ENCODE data around the gene OR2Z1. TPM values are rescaled to one million over a fixed set of nuclear protein-coding genes. Genes with fewer than 3 reads are reported as not detected.

The OR2Z1 gene
- total RNA-seq, 4 donors from 2014 or later: not detected

- Histone ChIP-seq H3K36me3 (no peaks in the 10 kb centered on the region), H3K27ac (no peak overlapping the region), H3K27me3 (peaks cover 95% of the 10 kb centered on the region), H3K4me1 (no peaks in the 10 kb centered on the region), H3K9me3 (no peaks in the 10 kb centered on the region), H3K4me3 (no peak overlapping the region)
- ATAC-seq: no peak
- TF ChIP-seq CTCF (IDR thresholded peaks at IDR 0.05) (no peak), EP300 (IDR thresholded peaks at IDR 0.05) (no peak), POLR2A (IDR thresholded peaks at IDR 0.05) (no peak), POLR2AphosphoS5 (IDR thresholded peaks at IDR 0.05) (no peak)
- WGBS, 2 donors (ENCODE audit: low coverage in 1 of 2): 60% methylated on average over 1 of the region's 1 CpG
Observed at GRCh38 chr19:8696993-8697392, 24.4 kb upstream of the OR2Z1 start.

DNA sequence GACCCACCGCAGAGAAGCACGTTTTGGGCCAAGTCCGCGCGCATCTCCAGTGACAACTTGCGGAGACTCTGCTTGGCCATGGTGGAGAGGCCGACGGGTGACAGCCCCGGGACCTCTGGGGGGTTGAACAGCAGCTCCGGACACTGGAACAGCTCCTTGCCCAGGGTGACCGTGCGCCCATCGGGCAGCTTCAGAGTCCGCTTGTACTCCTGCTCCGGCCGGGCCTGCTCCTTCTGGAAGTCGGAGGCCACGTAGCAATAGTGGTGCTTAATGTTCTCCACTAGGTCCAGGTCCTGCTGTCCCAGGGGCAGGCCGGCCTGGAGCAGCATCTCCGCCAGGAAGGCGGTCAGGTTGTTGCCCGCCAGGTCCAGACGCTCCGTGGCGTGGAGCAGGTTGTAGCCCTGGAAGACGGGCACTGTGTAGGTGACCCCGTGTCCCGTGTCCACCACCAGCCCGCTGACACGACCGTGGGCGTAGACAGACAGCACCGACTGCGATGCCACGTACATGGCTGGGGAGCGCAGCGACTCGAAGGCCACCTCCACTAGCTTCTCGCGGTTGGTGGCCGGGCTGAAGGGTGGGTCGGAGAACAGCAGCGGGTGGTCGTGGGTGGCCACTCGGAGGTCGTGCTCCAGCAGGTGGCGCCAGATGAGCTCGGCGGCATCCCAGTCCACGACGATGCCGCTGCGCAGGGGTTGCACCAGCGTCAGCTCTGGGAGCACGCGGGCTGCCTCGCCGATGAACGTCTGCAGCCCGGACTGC, 23.6 kb upstream of the OR2Z1 start:
- Histone ChIP-seq H3K27me3 (peaks cover 95% of the 10 kb centered on the region), H3K27ac (no peak overlapping the region)
- 70% methylated on average over 2 of the region's 60 CpGs; no CpG with 5 or more reads in 1 of the 2 donors for WGBS, 2 donors (ENCODE audit: low coverage in 1 of 2)

GRCh38 chr19:8698433-8699063, 22.9 kb upstream of the OR2Z1 start, which contains the start of gene ACTL9:
ACTL9 (minus strand) TSS chr19:8698795; CDS start chr19:8698701, 94 bp downstream.
- 100% methylated on average over 1 of the region's 23 CpGs; no CpG with 5 or more reads in 1 of the 2 donors for WGBS, 2 donors (ENCODE audit: low coverage in 1 of 2)
- Histone ChIP-seq H3K27ac (no peak within 1 kb of the TSS), H3K4me1 (no peaks in the 10 kb centered on the region), H3K36me3 (no peaks in the 10 kb centered on the region), H3K9me3 (no peaks in the 10 kb centered on the region), H3K27me3 (peaks cover 91% of the 10 kb centered on the region), H3K4me3 (no peak within 1 kb of the TSS)
- no peak for TF ChIP-seq POLR2A (IDR thresholded peaks at IDR 0.05)
- TF ChIP-seq POLR2AphosphoS5 (IDR thresholded peaks at IDR 0.05): no peak
- TF ChIP-seq EP300 (IDR thresholded peaks at IDR 0.05): no peak
- no peak for TF ChIP-seq CTCF (IDR thresholded peaks at IDR 0.05)
- no peak for ATAC-seq

More for the DNA sequence above, 23.6 kb upstream of the OR2Z1 start:
- TF ChIP-seq CTCF (IDR thresholded peaks at IDR 0.05) (peak in 1 of 4 experiments; percentile 23), EP300 (IDR thresholded peaks at IDR 0.05) (no peak)
- Histone ChIP-seq H3K4me3 (no peak overlapping the region), H3K36me3 (no peaks in the 10 kb centered on the region), H3K9me3 (no peaks in the 10 kb centered on the region), H3K4me1 (no peaks in the 10 kb centered on the region)
- no peak for ATAC-seq

DNA sequence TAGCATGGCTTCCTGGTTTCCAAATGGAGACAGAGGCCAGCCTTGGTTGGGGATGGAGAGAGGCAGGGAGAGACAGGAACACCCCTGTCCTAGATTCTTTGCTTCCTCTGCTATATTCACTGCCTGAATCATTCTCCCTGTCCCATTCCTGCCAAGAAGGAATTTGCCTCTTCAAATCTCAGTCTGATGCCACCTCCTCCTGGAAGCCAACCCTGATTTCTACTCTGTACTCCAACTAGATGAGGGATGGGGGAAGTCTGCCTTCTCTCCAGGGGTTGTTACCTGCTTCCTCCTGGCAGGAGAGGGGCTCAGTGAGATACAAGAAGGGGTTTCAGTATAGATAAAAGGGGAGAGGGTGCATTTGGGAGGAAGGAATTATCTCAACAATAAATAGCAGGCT, 21.5 kb upstream of the OR2Z1 start:
- H3K4me1 ChIP-seq: no peaks in the 10 kb centered on the region
- H3K27ac ChIP-seq: no peak overlapping the region
- peaks cover 84% of the 10 kb centered on the region for H3K27me3 ChIP-seq
- no peaks in the 10 kb centered on the region for H3K9me3 ChIP-seq
- no peak for ATAC-seq
- no peaks in the 10 kb centered on the region for H3K36me3 ChIP-seq
- no peak for TF ChIP-seq CTCF (IDR thresholded peaks at IDR 0.05)
- no peak for TF ChIP-seq EP300 (IDR thresholded peaks at IDR 0.05)
- TF ChIP-seq POLR2AphosphoS5 (IDR thresholded peaks at IDR 0.05): no peak
- TF ChIP-seq POLR2A (IDR thresholded peaks at IDR 0.05): no peak
- no peak overlapping the region for H3K4me3 ChIP-seq

GRCh38 chr19:8700956-8701355, 20.5 kb upstream of the OR2Z1 start:
- H3K27ac ChIP-seq: no peak overlapping the region
- no peak for ATAC-seq
- 61% methylated on average over 2 of the region's 2 CpGs; no CpG with 5 or more reads in 1 of the 2 donors for WGBS, 2 donors (ENCODE audit: low coverage in 1 of 2)
- no peaks in the 10 kb centered on the region for H3K36me3 ChIP-seq
- no peak for TF ChIP-seq CTCF (IDR thresholded peaks at IDR 0.05)
- no peak for TF ChIP-seq POLR2AphosphoS5 (IDR thresholded peaks at IDR 0.05)
- TF ChIP-seq EP300 (IDR thresholded peaks at IDR 0.05): no peak
- no peak for TF ChIP-seq POLR2A (IDR thresholded peaks at IDR 0.05)
- peaks cover 77% of the 10 kb centered on the region for H3K27me3 ChIP-seq
- no peak overlapping the region for H3K4me3 ChIP-seq
- no peaks in the 10 kb centered on the region for H3K4me1 ChIP-seq
- no peaks in the 10 kb centered on the region for H3K9me3 ChIP-seq

All from gastroesophageal sphincter (tissue), 4 donors.